Osteocyte (in vitro differentiated cells): ENCODE results near the gene LPIN1. TPM values are rescaled to one million over a fixed set of nuclear protein-coding genes. Genes with fewer than 3 reads are reported as not detected.

Source experiments
- DNase-seq: peaks from one replicate; pipeline ENCODE4 v3.0.0; 2021; ENCODE audit warnings: mixed read lengths; ENCODE audit not compliant: unreplicated experiment; ENCODE audit errors: extremely low spot score
- H3K27ac Mint-ChIP-seq: one replicate; pipeline ENCODE4 v1.8.0; 2021; ENCODE audit warnings: mild to moderate bottlenecking, mixed read lengths; ENCODE audit not compliant: unreplicated experiment
- H3K27me3 Mint-ChIP-seq: one replicate; pipeline ENCODE4 v1.8.0; 2021; ENCODE audit warnings: mixed read lengths; ENCODE audit not compliant: unreplicated experiment
- H3K36me3 Mint-ChIP-seq: one replicate; pipeline ENCODE4 v1.8.0; 2021; ENCODE audit warnings: mixed read lengths; ENCODE audit not compliant: unreplicated experiment
- H3K4me1 Mint-ChIP-seq: one replicate; pipeline ENCODE4 v1.8.0; 2021; ENCODE audit warnings: mixed read lengths; ENCODE audit not compliant: unreplicated experiment
- H3K4me3 Mint-ChIP-seq: one replicate; pipeline ENCODE4 v1.8.0; 2021; ENCODE audit warnings: mild to moderate bottlenecking, moderate library complexity, mixed read lengths; ENCODE audit not compliant: unreplicated experiment
- H3K9me3 Mint-ChIP-seq: one replicate; pipeline ENCODE4 v1.8.0; 2021; ENCODE audit warnings: mixed read lengths; ENCODE audit not compliant: unreplicated experiment
- total RNA-seq: library from RNA; stranded (reverse); gene quantifications from 2 replicates; pipeline ENCODE4 v1.2.1, GENCODE V29; 2021
- TF ChIP-seq, protein P1 (sequence below): fragments of 200-600 bp; sonication (generic); IDR thresholded peaks from 2 replicates; pipeline ENCODE4 v1.5.0; 2021; ENCODE audit warnings: antibody characterized with exemption, mild to moderate bottlenecking, moderate library complexity

LPIN1 gene
- total RNA-seq, 1 donor from 2014 or later: 26.7 TPM

DNA sequence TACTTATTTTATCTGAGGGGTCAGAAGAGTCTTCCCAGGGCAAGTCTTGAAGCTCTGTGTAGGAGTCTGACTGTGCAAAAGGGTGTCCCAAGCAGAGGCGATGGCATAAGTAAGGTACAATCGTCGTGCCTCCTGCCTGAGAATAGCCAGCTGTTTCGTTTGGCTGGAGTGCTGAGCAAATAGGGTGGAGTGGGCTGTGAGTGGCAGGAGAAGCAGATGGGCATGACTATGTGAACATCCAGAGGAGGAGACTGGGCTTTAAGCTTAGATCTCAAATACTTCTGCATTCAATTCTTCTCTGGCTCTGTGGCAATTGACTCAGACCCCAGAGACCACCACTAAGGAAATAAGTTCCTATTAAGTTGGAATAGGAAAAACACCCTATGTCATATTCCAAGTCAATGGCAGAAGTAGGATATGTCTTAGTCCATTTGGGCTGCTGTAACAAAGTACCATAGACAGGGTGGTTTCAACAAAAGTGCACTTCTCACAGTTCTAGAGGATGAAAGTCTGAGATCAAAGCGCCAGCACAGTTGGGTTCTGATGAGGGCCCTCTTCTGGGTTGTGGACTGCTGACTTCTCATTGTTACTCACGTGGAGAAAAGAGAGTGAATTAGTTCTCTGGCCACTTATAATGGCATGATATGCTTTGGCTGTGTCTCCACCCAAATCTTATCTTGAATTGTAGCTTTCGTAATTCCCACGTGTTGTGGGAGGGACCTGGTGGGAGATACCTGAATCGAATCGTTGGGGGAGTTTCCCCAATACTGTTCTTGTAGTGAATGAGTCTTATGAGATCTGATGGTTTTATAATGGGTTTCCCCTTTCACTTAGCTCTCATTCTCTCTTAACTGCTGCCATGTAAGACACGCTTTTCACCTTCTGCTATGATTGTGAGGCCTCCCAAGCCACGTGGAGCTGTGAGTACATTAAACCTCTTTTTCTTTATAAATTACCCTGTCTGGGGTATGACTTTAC is 120.2 kb downstream of the LPIN1 start:
- Mint-ChIP-seq H3K9me3 (no peaks in the 10 kb centered on the region), H3K36me3 (no peaks in the 10 kb centered on the region), H3K4me3 (no peak overlapping the region), H3K4me1 (peaks cover 18% of the 10 kb centered on the region), H3K27ac (no peak overlapping the region), H3K27me3 (no peaks in the 10 kb centered on the region)
- DNase-seq: no peak
- TF ChIP-seq, protein P1, sequence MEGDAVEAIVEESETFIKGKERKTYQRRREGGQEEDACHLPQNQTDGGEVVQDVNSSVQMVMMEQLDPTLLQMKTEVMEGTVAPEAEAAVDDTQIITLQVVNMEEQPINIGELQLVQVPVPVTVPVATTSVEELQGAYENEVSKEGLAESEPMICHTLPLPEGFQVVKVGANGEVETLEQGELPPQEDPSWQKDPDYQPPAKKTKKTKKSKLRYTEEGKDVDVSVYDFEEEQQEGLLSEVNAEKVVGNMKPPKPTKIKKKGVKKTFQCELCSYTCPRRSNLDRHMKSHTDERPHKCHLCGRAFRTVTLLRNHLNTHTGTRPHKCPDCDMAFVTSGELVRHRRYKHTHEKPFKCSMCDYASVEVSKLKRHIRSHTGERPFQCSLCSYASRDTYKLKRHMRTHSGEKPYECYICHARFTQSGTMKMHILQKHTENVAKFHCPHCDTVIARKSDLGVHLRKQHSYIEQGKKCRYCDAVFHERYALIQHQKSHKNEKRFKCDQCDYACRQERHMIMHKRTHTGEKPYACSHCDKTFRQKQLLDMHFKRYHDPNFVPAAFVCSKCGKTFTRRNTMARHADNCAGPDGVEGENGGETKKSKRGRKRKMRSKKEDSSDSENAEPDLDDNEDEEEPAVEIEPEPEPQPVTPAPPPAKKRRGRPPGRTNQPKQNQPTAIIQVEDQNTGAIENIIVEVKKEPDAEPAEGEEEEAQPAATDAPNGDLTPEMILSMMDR: no peak

DNA sequence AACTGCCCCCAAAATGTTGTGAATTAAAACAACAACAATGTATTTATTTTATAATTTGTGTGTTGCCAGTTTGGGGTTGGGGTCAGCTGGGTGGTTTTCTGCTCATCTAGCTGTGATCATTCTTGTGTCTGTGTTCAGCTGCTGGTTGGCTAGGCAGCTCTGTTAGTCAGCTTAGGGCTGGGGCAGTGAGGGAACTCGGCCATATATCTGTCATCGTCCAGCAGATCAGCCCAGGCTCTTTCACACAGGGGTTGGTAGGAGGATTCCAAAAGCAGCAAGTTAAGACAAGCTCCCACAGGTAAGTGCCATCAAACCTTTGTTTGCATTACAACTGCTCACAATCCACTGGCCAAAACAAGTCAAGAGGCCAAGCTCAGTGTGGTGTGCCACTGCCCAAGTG is 121.5 kb downstream of the LPIN1 start:
- H3K9me3 Mint-ChIP-seq: no peaks in the 10 kb centered on the region
- no peak overlapping the region for H3K4me3 Mint-ChIP-seq
- DNase-seq: peak; percentile 38
- no peaks in the 10 kb centered on the region for H3K27me3 Mint-ChIP-seq
- no peak overlapping the region for H3K27ac Mint-ChIP-seq
- TF ChIP-seq, protein P1: no peak
- H3K4me1 Mint-ChIP-seq: peaks cover 14% of the 10 kb centered on the region
- no peaks in the 10 kb centered on the region for H3K36me3 Mint-ChIP-seq

DNA sequence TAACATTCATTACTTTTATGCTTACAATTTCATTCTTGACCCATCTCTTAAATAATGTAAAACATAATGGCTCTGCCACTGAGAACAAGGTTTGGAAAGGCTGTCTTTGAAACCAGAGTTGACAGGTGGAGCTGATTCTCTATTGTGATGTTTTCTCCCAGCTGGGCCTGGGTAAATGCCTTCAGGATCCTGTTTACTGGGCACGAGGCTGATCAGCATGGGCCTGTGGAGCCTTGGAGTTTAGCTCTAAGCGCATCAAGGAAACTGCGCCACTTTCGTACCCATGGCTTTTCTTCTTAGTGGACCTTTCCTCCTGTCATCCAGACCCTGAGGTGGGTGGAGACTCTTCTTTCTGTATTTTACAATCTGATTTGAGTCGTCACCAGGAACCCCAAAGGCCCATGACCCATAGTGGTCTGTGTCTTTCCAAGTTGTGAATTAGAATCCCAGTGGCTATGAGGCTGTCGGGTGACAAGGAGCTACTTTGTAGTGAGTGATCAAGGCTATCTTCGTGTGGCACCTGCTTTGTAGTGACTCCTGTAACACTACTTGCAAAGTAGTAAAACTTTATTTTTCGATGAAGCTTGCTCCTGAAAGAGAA is 123.1 kb downstream of the LPIN1 start:
- Mint-ChIP-seq H3K9me3 (no peaks in the 10 kb centered on the region), H3K27ac (no peak overlapping the region), H3K4me1 (no peaks in the 10 kb centered on the region), H3K36me3 (no peaks in the 10 kb centered on the region), H3K27me3 (no peaks in the 10 kb centered on the region), H3K4me3 (no peak overlapping the region)
- TF ChIP-seq, protein P1: no peak
- peak; percentile 44 for DNase-seq

DNA sequence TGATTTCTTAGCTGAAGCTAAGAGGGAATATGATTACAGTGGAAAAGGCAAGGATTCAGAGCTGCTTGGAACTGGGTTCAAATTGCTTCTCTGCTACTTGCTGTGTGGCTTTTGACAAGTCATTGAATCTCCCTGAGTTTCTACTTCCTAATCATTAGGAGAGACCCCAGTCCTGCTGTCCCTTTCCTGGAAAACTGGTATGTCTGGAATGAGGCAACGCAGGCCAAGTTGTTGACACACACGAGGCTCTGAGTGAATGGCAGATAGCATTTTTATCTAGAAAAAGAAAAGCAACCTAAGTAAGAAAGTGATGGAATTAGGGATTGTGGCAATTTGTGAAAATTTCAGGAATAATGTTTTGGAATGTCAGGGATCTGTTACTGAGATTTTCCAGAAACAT is 123.6 kb downstream of the LPIN1 start:
- H3K9me3 Mint-ChIP-seq: no peaks in the 10 kb centered on the region
- TF ChIP-seq, protein P1: no peak

DNA sequence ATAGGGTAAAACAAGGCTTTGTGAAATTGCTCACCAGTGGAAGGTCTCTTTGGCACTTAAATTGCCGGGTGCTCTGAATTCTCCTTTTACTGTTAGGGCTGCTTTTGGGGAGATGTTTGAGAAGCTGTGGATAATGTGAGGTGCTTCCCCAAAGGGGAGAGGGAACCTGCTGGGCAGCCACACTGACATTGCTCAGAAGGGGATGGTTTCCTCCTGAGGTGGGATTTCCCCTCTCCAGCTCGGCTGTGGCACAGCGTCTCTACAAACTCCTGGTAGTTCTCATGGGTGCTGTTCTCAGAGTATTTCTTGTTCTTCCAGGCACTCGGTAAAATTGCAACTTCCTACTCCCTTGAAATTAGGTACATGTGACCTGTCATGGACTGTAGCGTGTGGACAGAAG is 124.2 kb downstream of the LPIN1 start:
- DNase-seq: no peak
- Mint-ChIP-seq H3K4me1 (no peaks in the 10 kb centered on the region), H3K27ac (no peak overlapping the region), H3K9me3 (no peaks in the 10 kb centered on the region), H3K27me3 (no peaks in the 10 kb centered on the region), H3K4me3 (no peak overlapping the region), H3K36me3 (no peaks in the 10 kb centered on the region)
- TF ChIP-seq, protein P1: no peak

More for the DNA sequence above, 123.6 kb downstream of the LPIN1 start:
- no peak overlapping the region for H3K4me3 Mint-ChIP-seq
- DNase-seq: no peak
- H3K27me3 Mint-ChIP-seq: no peaks in the 10 kb centered on the region
- no peaks in the 10 kb centered on the region for H3K4me1 Mint-ChIP-seq
- no peak overlapping the region for H3K27ac Mint-ChIP-seq
- no peaks in the 10 kb centered on the region for H3K36me3 Mint-ChIP-seq
